Stromal cell of bone marrow (primary cell): ENCODE data around the gene SF3B6.
"Not testable (repeated sequence)": the region's sequence is repeated elsewhere in the genome, so short reads cannot be mapped to it uniquely, and the experiment has no call there.

Experiments used
- DNase-seq: peaks from one replicate; pipeline ENCODE4 v3.0.0-alpha.2; 2012; ENCODE audit warnings: low read depth

The SF3B6 gene

DNA sequence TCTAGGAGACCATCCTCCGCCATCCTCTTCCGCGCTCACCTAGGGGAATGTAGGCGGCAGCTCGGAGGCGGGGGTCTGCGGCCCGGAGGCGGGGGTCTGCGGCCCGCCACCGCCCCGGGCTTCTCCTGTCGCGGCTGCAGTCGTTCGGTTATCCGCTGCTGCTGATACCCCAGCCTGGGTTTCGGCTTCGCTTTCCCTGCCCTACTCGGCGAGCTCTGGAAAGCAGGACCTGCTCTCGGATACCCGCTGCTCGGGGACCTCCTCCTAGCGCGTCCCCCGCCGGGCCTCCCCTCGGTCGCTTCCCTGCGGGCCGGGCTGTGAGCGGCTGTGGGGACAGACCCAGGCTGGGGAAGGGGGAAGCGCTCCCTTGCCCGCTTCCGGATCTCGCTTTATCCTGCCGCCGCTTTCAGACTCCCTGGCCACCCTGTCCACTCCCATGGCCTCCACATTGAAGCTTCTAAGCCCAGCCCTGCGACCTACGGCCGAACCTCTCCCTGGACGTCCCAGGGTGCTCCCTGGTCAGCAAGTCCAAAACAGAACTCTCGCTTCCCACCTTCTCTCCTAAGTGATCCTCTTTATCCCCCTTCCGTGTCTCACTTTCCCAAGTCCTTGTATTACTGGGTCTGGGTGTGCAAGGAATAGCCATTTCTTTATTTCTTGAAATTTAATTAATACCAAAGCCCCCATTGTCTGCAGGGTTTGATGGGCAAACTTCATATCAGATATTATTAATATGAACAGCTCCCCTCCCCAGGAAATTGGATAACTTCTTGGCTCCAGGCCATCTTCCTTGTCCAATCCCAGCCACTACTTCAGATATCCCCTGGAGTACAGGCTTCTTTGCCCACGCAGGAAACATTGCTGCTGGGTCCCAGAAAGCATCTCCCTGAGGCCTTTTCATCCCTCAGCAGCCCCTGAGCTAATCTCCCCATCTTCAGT is 25.8 kb downstream of the SF3B6 start:
- DNase-seq = no peak

DNA sequence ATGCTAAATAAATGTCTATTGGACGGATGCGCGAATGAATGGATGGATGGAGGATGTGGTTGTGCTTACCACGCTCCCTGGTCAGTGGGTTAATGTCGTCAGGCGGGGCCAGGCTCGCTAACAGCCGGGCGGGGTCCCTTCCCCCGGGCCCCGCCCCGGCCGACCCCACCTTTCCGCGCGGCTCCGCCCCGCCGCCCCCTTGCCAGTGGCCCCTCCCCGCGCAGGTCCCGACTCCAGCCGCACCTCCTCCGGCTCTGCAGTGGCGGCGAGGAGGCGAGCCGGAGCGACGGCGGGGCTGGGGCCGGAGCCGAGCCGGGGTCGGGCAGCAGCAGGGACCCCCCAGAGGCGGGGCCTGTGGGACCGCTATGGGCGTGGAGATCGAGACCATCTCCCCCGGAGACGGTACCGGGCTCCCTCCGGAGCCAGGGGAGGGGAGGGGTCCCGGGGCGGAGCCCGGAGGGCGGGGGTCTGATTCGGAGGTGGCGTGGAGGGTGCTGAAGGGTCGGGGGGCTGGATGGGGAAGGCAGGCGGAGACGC is 26.6 kb downstream of the SF3B6 start, which contains the start of gene FKBP1B:
Gene FKBP1B (plus strand): TSS at position 257 of the 537 bp plus-strand sequence. CDS start 109 bp downstream, at position 366.
- no peak for DNase-seq

DNA sequence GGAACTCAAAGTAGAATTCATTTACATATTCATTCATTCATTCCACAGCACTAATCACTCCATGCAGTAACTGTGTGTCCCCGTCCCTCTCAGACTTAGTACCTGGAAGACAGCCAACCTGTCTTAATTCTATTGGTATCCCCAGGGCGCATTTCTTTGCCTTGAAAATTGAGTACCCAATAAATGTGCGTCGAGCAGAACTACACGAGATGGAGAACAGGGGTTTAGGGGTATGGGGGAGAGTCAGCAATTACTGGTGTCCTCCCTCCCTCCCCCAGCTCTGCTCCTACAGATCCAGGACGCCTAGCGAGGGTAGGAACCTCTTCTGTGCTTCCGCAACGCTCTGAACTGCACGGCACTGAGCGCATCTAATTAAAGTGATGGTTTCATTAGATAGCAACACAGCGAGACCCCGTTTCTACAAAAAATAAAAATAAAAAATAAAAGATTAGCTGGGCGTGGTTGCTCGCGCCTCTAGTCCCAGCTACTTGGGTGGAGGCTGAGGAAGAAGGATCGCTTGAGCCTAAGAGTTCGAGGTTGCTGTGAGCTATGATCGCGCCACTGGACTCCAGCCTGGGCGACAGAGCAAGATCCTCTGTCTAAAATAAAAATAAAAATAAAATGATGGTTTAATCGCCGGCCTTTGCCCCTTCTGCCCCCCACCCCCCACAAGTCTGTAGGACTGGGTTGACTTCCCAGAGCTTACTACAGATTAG is 27.2 kb downstream of the SF3B6 start:
- DNase-seq = no peak

DNA sequence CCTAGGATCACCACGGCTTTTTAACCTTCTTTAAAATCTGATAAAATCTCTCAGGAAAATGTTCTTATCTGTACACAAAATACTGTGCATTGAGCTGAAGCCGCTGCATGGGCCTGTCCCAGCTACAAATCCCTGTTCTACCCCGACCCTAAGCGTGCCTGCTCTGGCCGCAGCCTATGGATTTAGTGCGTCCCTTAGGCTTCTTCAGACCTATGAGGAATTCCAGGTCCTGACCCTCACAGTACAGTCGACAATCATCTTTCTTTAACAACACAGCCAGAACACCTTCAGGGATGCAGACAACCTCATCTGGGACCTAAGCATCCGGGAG is 28.5 kb downstream of the SF3B6 start:
- no peak for DNase-seq

DNA sequence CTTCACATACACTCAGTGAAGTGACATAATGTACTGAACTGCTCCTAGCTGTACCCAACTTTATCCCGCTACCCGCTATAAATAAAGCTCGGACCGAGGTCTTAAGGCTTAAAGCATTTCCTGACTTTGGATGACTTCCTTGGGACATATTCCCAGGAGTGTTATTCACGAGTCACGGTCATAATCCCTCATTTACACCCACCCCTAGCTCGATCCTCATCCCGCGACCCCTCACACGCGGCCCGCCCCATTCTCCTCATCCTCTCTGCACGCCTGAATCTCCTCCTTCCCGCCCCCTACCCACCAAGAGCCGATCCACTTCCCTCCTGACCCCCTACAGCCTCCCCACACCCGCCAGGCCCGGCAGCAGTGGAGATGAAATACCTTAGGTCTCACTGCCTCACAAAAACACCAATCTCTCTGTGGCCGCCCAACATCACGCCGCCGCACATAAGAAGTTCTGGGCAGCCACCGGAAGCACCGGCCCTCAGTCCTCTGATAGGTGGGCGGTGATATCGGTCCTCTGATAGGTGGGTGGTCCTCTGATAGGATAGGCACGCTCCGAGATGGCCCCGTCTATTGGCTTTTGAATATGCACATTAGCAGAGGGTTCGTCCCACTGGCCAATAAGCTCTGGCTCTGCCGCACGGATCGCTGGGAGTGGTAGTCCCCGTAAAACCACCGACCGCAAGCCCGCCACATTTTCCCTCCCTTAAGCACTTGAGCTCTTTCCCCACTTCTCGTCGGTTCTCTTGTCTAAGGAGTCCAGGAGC is 29.0 kb downstream of the SF3B6 start, which contains the start of gene WDCP:
Gene WDCP (minus strand): TSS at position 462 of the 773 bp plus-strand sequence. CDS start 7,897 bp downstream, outside the sequence.
- peak; percentile 99 for DNase-seq

DNA sequence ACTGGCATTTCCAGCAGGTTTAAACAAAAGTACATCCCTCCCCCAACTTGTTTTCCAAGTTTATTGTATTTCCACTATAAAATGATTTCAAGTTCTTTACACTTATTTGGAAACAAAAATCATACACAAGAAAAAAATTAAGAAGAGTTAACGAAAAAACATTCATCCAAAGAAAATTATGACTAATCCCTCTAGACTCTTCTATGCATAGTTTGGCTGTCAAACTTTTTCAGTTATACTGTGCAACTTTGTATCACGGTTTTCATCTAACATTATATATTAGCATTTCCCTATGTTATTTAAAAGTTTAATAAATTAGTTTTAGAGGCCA is 29.6 kb downstream of the SF3B6 start:
- DNase-seq = no peak

DNA sequence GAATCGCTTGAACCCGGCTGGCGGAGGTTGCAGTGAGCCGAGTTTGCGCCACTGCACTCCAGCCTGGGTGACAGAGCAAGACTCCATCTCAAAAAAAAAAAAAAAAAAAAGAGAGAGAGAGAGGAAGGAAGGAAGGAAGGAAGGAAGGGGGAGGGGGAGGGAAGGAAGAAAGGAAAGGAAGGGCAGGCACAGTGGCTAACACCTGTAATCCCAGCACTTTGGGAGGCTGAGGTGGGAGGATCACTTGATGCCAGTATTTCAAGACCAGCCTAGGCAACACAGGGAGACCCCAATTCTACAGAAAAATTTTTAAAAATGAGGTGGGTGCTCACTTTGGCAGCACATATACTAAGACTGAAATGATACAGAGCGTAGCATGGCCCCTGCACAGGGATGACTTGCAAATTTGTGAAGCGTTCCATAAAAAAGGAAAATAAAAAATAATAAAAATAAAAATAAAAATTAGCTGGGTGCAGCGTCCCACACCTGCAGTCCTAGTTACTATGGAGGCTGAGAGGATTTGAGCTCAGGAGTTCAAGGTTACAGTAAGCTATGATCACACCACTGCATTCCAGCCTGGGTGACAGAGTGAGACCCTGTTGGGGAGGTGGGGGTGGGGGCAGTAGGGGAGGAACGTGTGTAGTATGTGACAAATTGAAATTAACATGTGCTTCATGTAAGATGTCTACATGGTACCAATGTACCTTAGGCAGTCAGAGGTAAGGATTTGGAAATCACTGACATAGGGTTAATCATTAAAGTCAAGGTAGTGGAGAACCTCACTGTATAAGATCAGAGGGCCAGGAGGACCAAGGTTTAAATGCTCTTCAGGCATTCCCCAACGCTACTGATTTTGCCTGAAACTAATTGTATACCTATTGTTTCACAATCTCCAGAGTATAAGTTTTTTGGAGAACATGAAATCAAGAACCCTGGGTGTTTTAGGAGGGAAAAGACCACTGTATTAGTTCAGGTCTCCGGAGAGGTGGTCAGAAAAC is 30.3 kb downstream of the SF3B6 start:
- no peak for DNase-seq

DNA sequence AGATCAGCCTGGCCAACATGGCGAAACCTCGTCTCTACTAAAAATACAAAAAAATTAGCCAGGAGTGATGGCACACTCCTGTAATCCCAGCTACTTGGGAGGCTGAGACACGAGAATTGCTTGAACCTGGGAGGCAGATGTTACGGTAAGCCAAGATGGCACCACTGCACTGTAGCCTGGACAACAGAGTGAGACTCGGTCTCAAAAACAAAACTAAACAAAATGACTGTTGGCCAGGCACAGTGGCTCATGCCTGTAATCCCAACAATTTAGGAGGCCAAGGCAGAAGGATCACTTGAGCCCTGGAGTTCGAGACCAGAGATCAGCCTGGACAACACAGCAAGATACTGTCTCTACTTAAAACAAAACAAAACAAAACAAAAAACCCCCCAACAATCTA is 33.0 kb downstream of the SF3B6 start:
- not testable (repeated sequence) for DNase-seq

DNA sequence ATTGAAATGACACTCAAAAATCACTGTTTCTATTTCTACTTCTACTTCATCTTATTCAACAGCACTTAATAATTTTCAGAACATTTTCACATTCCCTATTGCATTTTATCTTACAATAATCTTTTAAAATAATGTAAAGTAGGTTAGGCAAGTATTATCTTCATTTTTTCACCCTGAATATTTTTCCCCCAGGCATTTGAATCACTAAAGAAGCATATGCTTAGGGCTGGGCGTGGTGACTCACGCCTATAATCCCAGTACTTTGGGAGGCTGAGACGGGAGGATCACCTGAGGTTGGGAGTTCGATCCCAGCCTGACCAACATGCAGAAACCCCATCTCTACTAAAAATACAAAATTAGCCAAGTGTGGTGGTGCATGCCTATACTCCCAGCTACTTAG is 35.6 kb downstream of the SF3B6 start:
- no peak for DNase-seq

DNA sequence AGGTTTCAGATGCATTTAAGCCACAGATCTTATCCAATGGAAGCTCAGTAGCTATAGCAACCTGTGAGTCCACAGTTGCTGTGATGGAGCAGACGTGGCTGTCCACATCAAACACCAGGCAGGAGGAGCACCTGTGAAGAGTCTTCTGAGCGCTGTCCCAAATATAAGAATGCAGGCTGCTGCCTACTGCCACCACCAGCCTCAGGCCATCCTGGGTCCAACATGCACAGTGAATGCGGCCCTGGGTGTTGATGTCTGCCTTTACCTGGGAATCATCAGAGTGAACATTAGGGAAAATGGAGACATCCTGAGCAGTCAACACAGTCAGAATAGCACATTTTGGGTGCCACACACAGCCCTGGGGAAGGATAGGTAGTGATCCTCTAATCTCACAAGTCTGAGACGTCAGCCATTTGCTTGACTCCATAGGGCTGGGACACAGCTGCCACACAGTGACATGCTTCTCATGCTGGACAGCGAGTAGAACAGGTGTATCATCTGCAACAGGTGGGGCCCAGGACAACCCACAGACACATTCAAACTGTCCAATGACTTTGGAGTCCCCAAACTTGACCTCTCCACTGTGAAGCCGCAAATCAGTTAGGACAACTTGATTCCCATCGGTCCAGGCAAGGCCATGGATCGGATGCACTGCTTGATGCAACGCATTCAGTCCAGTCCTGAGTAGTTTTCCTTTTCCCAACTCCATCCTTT is 37.2 kb downstream of the SF3B6 start:
- no peak for DNase-seq

DNA sequence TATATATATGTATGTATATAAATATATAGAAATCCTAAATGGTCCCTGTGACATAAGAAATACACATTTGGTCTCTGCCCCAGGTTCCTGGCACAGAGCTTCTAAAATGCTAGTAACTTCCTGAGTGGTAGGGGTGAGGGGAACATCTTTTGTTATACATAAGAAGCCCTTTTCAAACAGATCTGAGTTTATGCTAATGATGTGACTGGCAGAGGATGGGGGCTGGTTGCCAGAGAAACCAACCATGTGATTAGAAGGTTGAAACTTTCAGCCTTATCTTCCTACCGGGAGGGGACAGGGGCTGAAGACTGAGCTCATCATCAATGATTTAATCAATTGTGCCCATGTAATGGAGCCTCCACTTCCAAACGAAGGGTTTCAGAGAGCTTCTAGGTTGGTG is 49.9 kb downstream of the SF3B6 start:
- no peak for DNase-seq

DNA sequence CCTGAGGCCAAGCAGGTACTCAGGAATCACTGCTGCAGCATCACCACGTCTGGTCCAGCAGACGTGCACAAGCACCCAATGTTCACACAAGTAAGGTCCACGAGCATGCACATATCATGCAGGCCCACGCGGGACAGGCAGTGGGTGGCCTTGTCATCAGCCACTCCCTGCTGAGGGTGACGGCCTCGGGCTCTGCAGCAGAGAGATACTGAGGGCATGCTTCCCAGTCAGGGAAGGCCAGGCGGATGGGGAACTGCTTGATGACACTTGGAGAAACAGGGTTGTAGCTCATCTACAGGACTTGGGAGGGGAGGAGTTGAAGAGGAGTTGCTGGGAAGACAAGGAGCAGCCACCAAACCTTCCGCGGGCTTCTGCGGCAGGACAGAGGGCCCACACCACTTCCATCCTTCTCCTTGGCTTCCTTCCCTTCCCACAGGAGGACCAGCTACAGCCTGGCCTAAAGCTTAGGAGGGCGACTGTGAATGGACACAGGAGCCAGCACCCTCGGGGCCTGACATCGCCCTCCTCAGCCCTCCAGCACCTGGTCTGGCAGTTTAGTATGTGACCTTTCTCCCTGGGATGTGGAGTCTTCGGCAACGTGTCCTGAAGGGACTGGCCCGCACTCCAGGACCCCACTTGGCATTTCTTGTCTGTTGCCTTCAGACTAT is 51.0 kb downstream of the SF3B6 start:
- no peak for DNase-seq

DNA sequence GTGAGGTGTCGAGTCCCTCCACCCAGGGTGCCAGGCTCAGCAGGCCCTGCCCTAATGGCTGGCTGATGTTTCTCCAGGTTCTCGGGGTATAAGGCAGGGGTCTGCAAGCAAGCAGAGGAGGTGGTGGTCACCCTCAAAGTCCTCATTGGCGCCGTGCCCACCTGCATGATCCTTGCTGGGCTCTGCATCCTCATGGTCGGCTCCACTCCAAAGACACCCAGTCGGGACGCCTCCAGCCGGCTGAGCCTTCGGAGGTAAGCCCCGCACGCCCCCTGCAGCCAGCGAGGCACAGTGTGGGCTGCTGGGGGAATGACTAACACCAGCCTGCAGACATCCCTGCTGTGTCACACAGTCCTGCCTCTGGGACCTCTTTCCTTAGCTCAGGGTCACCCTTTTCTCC is 52.1 kb downstream of the SF3B6 start:
- DNase-seq = no peak

DNA sequence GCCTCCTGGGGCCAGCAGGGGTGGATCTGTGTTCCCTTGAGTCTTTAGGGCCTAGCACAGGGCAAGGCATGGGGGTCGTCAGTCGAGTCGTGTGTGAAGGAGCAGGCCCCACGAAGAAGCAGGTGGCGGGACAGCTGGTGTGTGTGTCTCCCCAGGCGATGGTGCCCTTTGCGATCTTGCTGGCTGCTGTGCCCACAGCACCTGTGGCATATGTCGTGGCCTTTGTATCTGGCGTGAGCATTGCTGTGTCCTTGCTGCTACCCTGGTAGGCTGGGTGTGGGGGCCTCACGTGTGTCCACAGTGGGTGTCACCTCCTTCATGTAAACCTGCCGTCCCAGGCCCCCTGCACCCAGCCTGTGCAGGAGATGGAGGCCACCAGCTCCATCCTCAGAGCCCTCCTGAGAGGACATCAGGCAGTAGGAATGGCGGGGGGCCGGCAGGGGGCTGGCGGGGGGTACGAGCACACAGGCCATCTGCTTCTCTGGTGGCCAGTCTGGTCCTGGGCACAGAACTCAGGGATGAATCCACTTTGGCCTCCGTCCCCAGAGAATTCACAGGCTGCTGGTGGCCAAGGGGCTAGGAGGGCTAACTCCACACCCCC is 53.1 kb downstream of the SF3B6 start:
- DNase-seq = no peak

DNA sequence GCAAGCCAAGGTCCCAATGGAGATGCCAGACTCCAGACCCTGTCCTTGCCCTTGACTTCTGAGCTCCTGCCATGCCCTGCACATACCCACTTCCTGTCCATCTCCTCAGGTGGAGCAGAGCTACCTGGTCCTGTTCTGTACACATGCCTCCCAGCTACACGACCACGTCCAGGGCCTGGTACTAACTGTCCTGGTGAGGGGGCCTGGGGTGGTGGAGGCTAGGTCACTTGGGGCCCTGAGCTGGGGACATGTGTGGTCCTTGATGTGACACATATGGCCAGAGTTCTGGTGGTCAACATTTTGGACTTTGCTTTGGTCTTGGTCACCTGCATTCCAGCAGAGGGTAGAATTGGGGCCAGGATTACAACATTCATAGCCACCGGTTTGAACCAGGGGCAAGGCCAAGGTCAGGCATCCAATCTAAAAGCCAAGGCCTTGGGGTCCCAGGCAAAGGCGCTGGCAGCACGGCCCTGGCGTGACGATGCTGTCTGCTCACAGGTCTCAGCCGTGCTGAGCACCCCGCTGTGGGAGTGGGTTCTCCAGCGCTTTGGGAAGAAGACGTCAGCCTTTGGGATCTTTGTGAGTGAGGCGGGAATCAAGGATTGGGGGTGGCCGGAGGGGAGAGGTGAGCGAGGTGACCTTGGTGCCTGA is 53.7 kb downstream of the SF3B6 start:
- no peak for DNase-seq

DNA sequence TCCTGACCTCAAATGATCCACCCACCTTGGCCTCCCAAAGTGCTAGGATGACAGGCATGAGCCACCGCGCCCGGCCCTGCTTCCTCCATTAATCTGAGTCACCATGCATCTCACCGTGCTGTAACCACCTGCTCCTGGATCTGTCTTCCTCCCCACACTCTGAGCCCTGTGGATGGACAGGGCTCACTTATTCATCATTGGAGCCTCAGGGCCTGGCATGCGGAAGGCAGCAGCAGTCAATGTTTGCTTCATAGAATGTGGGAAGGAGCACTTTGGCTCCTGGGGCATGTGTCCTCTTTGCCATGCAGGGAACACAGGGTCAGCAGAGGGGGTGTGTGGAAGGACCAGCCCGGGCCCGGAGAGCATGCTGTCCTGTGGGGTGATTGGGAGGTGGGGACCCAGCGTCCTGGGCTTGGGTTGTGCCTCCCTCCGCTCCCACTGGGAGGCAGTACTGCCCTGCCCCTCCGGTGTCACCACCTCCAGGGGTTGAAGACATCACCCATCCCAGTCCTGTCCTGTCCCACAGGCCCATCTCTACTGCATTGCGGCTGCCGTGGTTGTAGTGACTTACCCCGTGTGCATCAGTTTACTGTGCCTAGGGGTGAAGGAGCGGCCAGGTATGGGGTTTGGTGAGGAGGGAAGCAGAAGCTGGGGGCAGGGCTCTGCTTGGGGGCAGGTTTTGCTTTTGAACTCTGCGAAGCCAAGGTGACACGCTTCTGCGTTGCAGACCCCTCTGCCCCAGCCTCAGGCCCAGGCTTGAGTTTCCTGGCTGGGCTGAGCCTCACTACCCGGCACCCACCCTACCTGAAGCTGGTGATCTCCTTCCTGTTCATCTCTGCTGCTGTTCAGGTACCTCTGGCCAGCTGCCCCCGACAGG is 54.8 kb downstream of the SF3B6 start:
- DNase-seq = no peak

DNA sequence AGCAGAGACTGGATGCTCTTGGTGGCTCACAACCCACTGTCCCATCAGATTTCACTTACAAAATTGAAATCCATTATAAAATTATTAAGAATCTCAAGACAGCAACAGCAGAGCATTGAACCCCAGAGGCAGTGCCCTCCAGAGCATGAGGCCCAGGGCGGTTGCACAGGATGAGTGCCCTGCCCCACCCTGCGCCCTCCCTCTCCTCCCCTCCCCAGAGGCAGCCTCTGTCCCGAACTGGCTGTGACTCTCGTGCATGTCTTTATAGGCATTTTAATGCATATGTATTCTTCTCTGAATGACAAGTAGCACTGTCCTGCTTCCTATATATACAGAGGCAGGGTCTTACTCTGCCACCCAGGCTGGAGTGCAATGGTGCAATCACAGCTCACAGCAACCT is 55.9 kb downstream of the SF3B6 start:
- no peak for DNase-seq

DNA sequence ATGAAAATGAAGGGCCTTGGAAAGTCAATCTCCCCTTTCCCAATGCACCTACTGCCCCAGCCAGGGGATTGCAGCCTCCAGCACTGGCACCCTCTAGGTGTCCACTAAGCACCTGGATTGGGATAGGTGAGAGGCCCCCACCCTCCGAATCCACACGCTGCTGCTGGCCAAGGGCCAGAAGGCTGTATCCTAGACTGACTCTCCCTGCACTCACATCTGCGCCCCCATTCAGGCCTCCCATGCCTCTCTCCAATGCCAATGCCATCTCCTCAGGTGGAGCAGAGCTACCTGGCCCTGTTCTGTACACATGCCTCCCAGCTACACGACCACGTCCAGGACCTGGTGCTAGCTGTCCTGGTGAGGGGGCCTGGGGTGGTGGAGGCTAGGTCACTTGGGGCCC is 56.4 kb downstream of the SF3B6 start:
- DNase-seq = no peak
